Endothelial cell (in vitro differentiated cells): ENCODE results near the gene ITPRID1. TPM values are rescaled to one million over a fixed set of nuclear protein-coding genes. Genes with fewer than 3 reads are reported as not detected.

Experiments used
- DNase-seq: peaks from one replicate; pipeline ENCODE4 v3.0.0; 2021; ENCODE audit warnings: low spot score
- H3K27ac Mint-ChIP-seq: one replicate; pipeline ENCODE4 v1.8.0; 2021; ENCODE audit warnings: mixed read lengths, inconsistent platforms; ENCODE audit not compliant: unreplicated experiment
- H3K27me3 Mint-ChIP-seq: one replicate; pipeline ENCODE4 v1.8.0; 2021; ENCODE audit warnings: mild to moderate bottlenecking, moderate library complexity, mixed read lengths, inconsistent platforms; ENCODE audit not compliant: unreplicated experiment
- H3K36me3 Mint-ChIP-seq: one replicate; pipeline ENCODE4 v1.8.0; 2021; ENCODE audit warnings: mild to moderate bottlenecking, low read depth, mixed read lengths, inconsistent platforms; ENCODE audit not compliant: unreplicated experiment
- H3K4me1 Mint-ChIP-seq: one replicate; pipeline ENCODE4 v1.8.0; 2021; ENCODE audit warnings: mild to moderate bottlenecking, mixed read lengths, inconsistent platforms; ENCODE audit not compliant: unreplicated experiment
- H3K4me3 Mint-ChIP-seq: one replicate; pipeline ENCODE4 v1.8.0; 2021; ENCODE audit warnings: mild to moderate bottlenecking, mixed read lengths, inconsistent platforms; ENCODE audit not compliant: unreplicated experiment
- H3K9me3 Mint-ChIP-seq: one replicate; pipeline ENCODE4 v1.8.0; 2021; ENCODE audit warnings: mixed read lengths, inconsistent platforms; ENCODE audit not compliant: unreplicated experiment
- total RNA-seq: library from RNA; stranded (reverse); fragmentation: NEBNext Ultra II Directional; extraction: Animal tissue kit (Norgen Biotek cat#: 25700); gene quantifications from one replicate; pipeline ENCODE4 v1.2.1, GENCODE V29; 2021; ENCODE audit not compliant: unreplicated experiment
- TF ChIP-seq, protein P1 (sequence below): fragments of 200-600 bp; sonication (generic); IDR thresholded peaks from one replicate; pipeline ENCODE4 v1.5.0; 2021; ENCODE audit warnings: antibody characterized with exemption; ENCODE audit not compliant: unreplicated experiment

Gene ITPRID1
- total RNA-seq, 1 donor from 2014 or later = not detected

- Mint-ChIP-seq H3K36me3 (no peaks in the 10 kb centered on the region), H3K27ac (no peak overlapping the region), H3K9me3 (no peaks in the 10 kb centered on the region), H3K27me3 (peaks cover 1% of the 10 kb centered on the region), H3K4me1 (no peaks in the 10 kb centered on the region), H3K4me3 (no peak overlapping the region)
- no peak for DNase-seq
- TF ChIP-seq, protein P1, sequence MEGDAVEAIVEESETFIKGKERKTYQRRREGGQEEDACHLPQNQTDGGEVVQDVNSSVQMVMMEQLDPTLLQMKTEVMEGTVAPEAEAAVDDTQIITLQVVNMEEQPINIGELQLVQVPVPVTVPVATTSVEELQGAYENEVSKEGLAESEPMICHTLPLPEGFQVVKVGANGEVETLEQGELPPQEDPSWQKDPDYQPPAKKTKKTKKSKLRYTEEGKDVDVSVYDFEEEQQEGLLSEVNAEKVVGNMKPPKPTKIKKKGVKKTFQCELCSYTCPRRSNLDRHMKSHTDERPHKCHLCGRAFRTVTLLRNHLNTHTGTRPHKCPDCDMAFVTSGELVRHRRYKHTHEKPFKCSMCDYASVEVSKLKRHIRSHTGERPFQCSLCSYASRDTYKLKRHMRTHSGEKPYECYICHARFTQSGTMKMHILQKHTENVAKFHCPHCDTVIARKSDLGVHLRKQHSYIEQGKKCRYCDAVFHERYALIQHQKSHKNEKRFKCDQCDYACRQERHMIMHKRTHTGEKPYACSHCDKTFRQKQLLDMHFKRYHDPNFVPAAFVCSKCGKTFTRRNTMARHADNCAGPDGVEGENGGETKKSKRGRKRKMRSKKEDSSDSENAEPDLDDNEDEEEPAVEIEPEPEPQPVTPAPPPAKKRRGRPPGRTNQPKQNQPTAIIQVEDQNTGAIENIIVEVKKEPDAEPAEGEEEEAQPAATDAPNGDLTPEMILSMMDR = no peak
These were observed 26.8 kb upstream of the ITPRID1 start for GRCh38 chr7:31487071-31487470.

- H3K36me3 Mint-ChIP-seq = no peaks in the 10 kb centered on the region
- TF ChIP-seq, protein P1 = no peak
- no peak overlapping the region for H3K4me3 Mint-ChIP-seq
These were observed 26.4 kb upstream of the ITPRID1 start for GRCh38 chr7:31487476-31487875.

GRCh38 chr7:31488562-31489203 is 25.2 kb upstream of the ITPRID1 start:
- no peak overlapping the region for H3K27ac Mint-ChIP-seq
- peaks cover 5% of the 10 kb centered on the region for H3K4me1 Mint-ChIP-seq
- H3K36me3 Mint-ChIP-seq = no peaks in the 10 kb centered on the region
- peaks cover 1% of the 10 kb centered on the region for H3K27me3 Mint-ChIP-seq
- TF ChIP-seq, protein P1 = peak; percentile 79
- H3K4me3 Mint-ChIP-seq = no peak overlapping the region
- no peaks in the 10 kb centered on the region for H3K9me3 Mint-ChIP-seq
- peak; percentile 66 for DNase-seq

More at GRCh38 chr7:31487476-31487875, 26.4 kb upstream of the ITPRID1 start:
- no peaks in the 10 kb centered on the region for H3K4me1 Mint-ChIP-seq
- no peaks in the 10 kb centered on the region for H3K9me3 Mint-ChIP-seq
- peaks cover 1% of the 10 kb centered on the region for H3K27me3 Mint-ChIP-seq
- H3K27ac Mint-ChIP-seq = no peak overlapping the region
- no peak for DNase-seq

GRCh38 chr7:31490796-31491314 is 23.0 kb upstream of the ITPRID1 start:
- Mint-ChIP-seq H3K36me3 (no peaks in the 10 kb centered on the region), H3K4me1 (peaks cover 7% of the 10 kb centered on the region), H3K4me3 (no peak overlapping the region), H3K27ac (no peak overlapping the region), H3K27me3 (peaks cover 1% of the 10 kb centered on the region), H3K9me3 (no peaks in the 10 kb centered on the region)
- TF ChIP-seq, protein P1 = no peak
- no peak for DNase-seq

DNA sequence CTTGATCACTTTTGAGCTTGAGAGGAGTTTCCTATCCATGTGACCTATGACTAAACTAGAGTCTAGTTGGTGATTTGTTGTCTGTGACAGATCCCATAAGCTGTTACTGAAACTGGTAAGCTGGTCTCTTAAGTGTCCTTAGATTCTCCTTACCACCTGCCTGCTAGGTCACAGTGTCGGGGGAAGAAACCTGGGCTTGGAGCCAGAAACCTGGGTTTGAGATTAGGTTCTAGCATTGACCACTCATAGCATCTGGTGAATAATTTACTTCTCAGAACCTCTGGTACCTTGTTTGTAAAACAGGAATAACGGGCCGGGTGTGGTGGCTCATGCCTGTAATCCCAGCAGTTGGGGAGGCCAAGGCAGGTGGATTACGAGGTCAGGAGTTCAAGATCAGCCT is 21.8 kb upstream of the ITPRID1 start:
- Mint-ChIP-seq H3K4me3 (no peak overlapping the region), H3K27ac (no peak overlapping the region), H3K36me3 (no peaks in the 10 kb centered on the region), H3K9me3 (no peaks in the 10 kb centered on the region), H3K27me3 (peaks cover 1% of the 10 kb centered on the region), H3K4me1 (peaks cover 7% of the 10 kb centered on the region)
- no peak for DNase-seq
- TF ChIP-seq, protein P1 = no peak
